ENCODE results near the gene PTCH1.

PTCH1 gene

GRCh38 chr9:95552255-95552654 is 35.5 kb upstream of the PTCH1 start:
- TF ChIP-seq, protein P1, sequence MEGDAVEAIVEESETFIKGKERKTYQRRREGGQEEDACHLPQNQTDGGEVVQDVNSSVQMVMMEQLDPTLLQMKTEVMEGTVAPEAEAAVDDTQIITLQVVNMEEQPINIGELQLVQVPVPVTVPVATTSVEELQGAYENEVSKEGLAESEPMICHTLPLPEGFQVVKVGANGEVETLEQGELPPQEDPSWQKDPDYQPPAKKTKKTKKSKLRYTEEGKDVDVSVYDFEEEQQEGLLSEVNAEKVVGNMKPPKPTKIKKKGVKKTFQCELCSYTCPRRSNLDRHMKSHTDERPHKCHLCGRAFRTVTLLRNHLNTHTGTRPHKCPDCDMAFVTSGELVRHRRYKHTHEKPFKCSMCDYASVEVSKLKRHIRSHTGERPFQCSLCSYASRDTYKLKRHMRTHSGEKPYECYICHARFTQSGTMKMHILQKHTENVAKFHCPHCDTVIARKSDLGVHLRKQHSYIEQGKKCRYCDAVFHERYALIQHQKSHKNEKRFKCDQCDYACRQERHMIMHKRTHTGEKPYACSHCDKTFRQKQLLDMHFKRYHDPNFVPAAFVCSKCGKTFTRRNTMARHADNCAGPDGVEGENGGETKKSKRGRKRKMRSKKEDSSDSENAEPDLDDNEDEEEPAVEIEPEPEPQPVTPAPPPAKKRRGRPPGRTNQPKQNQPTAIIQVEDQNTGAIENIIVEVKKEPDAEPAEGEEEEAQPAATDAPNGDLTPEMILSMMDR (conservative IDR thresholded peaks at IDR 0.05; ENCODE audit: low read length) = no peak
- no peak for DNase-seq (ENCODE audit: low read depth)
- no peak overlapping the region for H3K4me3 ChIP-seq (ENCODE audit: low read length)

DNA sequence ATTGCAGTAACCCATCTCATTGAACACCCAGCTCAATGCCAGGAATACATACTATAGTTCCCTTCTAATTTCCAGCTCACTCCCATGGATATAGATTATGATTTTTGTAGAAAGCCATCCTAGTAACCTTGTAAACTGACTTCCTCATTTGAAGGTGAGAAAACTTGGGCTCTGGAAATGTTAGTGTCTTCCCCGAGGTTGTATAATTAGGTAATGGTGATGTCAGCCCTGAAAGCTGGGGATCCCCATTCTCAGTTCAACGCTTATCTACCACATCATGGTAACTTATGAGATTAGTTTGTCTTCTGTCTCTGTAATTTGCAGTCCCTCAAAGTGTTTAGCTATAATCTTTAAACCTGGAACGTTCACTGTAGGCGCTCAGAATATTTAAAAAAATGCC is 34.6 kb upstream of the PTCH1 start:
- TF ChIP-seq, protein P1 (conservative IDR thresholded peaks at IDR 0.05; ENCODE audit: low read length) = no peak
- DNase-seq (ENCODE audit: low read depth) = no peak
- no peak overlapping the region for H3K4me3 ChIP-seq (ENCODE audit: low read length)

DNA sequence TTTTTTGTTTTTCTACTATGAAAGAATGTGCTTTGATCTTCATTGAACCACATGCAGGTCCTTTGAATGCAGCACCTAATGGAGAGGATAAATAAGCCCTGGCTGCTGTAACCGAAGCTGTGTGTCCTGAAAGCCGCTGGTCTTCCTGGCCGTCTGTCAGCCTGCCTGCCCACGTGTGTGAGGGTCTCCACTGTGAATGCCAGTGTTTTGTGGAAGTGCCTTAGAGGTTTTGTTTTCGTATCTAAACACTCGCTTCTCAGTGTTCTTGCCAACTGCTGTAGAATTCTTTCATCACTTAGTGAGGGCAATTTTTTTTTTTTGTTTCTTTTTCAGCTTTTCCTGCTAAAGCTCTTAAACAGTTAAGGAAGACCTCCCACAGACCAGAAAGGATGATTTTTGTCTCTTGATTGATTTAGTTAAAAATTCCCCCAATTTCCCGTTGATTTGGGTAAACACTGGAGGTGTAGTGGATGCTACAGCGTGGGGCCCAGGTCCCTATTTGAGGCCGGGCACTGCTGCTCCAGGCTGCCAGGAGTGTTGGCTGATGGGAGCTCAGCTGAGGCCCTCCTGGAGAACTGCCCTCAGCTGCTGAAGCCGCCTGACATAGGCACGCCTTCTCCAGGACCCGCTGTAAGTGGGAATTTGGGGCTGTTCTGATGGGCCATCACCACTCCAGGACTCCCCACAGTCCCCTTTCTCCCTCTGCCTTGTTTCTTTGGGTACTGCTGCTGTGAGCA is 29.2 kb upstream of the PTCH1 start:
- H3K4me3 ChIP-seq (ENCODE audit: low read length) = no peak overlapping the region
- no peak for DNase-seq (ENCODE audit: low read depth)
- TF ChIP-seq, protein P1 (conservative IDR thresholded peaks at IDR 0.05; ENCODE audit: low read length) = no peak

DNA sequence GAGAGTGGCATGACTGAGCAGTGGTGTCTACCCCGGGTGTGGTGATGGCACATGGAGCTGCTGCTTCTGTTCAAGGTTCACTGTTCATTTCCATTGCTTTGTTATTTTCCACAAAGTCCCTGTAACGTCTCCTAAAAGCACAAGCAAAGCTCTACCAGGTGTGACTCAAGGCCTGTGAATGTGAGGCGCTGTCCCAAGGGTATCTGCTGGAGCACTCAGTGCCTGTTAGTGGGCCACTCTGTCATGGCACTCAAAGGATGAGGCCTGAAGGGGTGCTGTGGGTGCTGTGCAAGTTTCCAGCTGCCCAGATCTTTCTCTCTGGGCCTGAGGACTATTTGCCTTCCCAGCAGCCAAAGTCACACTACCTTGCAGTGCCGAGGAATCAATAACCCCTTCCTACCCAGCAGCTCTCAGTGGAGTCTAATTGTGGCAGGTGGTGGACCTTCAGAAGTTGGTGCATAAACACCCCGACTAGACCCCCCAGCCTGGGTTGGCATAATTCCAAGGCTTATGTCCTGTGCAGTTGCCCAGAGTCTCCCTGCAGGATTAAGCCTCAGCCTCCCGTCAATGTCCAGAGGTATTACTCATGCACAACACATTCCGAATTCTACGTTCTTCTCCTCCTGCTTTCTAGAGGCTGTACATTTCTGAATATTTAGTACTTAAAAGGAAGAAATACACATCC is 17.4 kb upstream of the PTCH1 start:
- DNase-seq (ENCODE audit: low read depth) = no peak
- TF ChIP-seq, protein P1 (conservative IDR thresholded peaks at IDR 0.05; ENCODE audit: low read length) = no peak
- no peak overlapping the region for H3K4me3 ChIP-seq (ENCODE audit: low read length)

DNA sequence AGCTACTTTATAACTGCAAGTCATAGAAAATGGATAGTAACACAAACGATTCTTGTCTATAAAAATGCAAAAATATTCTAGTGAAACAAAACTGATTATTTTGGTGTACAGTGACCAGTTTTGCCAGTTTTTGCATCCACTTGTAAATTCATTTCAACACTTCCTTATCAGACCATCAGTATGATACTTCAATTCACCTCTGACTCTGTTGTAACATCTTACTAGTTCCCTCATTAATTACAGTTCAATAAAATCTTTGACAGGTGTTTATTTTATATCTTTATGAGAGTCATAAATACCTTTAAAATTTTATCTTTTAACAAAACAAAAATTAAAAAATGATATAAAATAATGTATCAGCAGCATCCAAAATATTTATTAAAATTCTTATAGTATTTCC is 13.1 kb upstream of the PTCH1 start:
- no peak overlapping the region for H3K4me3 ChIP-seq (ENCODE audit: low read length)
- TF ChIP-seq, protein P1 (conservative IDR thresholded peaks at IDR 0.05; ENCODE audit: low read length) = no peak
- DNase-seq (ENCODE audit: low read depth) = no peak

DNA sequence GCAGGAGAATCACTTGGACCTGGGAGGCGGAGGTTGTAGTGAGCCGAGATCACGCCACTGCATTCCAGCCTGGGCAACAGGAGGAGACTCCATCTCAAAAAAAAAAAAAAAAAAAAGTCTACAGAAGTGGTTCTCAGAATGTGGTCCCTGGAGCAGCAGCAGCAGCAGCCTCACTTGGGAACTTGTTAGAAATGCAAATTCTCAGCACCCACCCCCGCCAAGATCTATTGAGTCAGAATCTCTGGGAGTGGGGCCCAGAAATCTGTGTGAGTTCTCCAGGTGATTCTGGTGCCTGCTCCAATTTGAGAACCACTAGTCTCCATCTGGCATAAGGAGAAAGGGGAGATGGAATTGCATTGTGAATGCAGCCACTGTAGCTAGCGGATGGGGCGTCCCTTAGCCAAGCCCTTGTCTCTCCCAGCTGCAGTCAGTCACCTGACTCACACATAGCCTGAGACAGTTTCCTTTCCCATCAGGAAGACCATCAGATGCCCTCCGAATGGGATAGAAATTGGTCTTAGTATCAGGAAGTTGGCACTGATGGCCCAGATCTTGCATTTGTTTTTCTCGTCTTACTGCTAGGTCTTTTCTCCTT is 12.2 kb upstream of the PTCH1 start:
- TF ChIP-seq, protein P1 (conservative IDR thresholded peaks at IDR 0.05; ENCODE audit: low read length) = no peak
- DNase-seq (ENCODE audit: low read depth) = no peak

More for the DNA sequence above, 12.2 kb upstream of the PTCH1 start:
- H3K4me3 ChIP-seq (ENCODE audit: low read length) = no peak overlapping the region

Measured in AG10803 (cell line).